K562 (cell line): ENCODE data around the gene UTP14C. TPM values are rescaled to one million over a fixed set of nuclear protein-coding genes. Genes with fewer than 3 reads are reported as not detected.

Source experiments
- ATAC-seq: fragments of 200-7000 bp; cut with Tn5 transposase; 3 replicates; pipeline ENCODE4 v1.9.1; 2020; ENCODE audit warnings: moderate library complexity
- BruUV-seq: library from RNA; stranded (reverse); fragments of 400-500 nt; replicated peaks from 2 replicates; lab custom pipeline; 2021; lab: Mats Ljungman, UMichigan
- CTCF ChIA-PET: fragments of 300-600 bp; formaldehyde crosslinking; extraction: SDS; loops from one replicate; lab custom pipeline; 2021; ENCODE audit warnings: low intra/inter-chr PET ratio; lab: Yijun Ruan, JAX
- POLR2A ChIA-PET: fragments of 300-600, 350-650 bp; sonication (Branson Sonifier 250); formaldehyde crosslinking; extraction: SDS; loops from one replicate; lab custom pipeline; 2021; ENCODE audit warnings: antibody characterized with exemption, inconsistent platforms; lab: Yijun Ruan, JAX
- DNase-seq, 4 experiments: peaks; one replicate each; pipeline versions ENCODE4 v3.0.0 to v3.0.0-alpha.2; 2011 to 2018; ENCODE audit warnings: low spot score in 3 of 4, mixed read lengths in 3 of 4; ENCODE audit errors: extremely low read depth in 1 of 4
- FAIRE-seq: peaks from 2 replicates; lab custom pipeline; 2011; peaks lifted over from hg19 to GRCh38; lab: Jason Lieb, UNC
- H2AFZ ChIP-seq: 2 replicates; pipeline ENCODE4 v1.6.0; 2011; ENCODE audit warnings: low read depth, low read length, control low read depth, inconsistent platforms
- H3K27ac ChIP-seq: fragments of 200-600 bp; 3 replicates; pipeline ENCODE4 v1.8.0; 2011; ENCODE audit warnings: low read depth, mild to moderate bottlenecking, control low read depth, inconsistent platforms, low read length, moderate library complexity, mixed read lengths; ENCODE audit errors: extremely low read depth
- H3K27me3 ChIP-seq, 2 experiments: fragments of 300-600 bp in 1 of 2; 2 replicates in 1 of 2; 3 replicates in 1 of 2; pipeline versions ENCODE4 v1.6.0 to v1.8.0; 2011; ENCODE audit warnings: inconsistent platforms in 2 of 2, low read length in 2 of 2, mild to moderate bottlenecking in 1 of 2, mixed read lengths in 1 of 2, moderate library complexity in 1 of 2; ENCODE audit not compliant: control insufficient read depth in 2 of 2, insufficient read depth in 2 of 2
- H3K36me3 ChIP-seq: fragments of 300-600 bp; 3 replicates; pipeline ENCODE4 v1.8.0; 2011; ENCODE audit warnings: mild to moderate bottlenecking, low read length, inconsistent platforms; ENCODE audit not compliant: control insufficient read depth, insufficient read depth
- H3K4me1 ChIP-seq, 2 experiments: fragments of 200-600 bp in 1 of 2; replicated peaks in 1 of 2; 2 replicates in 1 of 2; 3 replicates in 1 of 2; pipeline versions ENCODE4 v1.5.1 to v1.8.0; 2011; ENCODE audit warnings: inconsistent platforms in 2 of 2, low read length in 2 of 2, mild to moderate bottlenecking in 1 of 2, mixed read lengths in 1 of 2, moderate library complexity in 1 of 2; ENCODE audit not compliant: control insufficient read depth in 2 of 2, insufficient read depth in 2 of 2
- H3K4me2 ChIP-seq: 2 replicates; pipeline ENCODE4 v1.6.1; 2011; ENCODE audit warnings: low read length, control low read depth, inconsistent platforms, mixed read lengths; ENCODE audit not compliant: insufficient read depth
- H3K4me3 ChIP-seq: fragments of 200-600 bp; sonication (generic), shearing (Covaris generic); 2 replicates; pipeline ENCODE4 v1.5.1; 2016; ENCODE audit warnings: control low read depth, inconsistent platforms
- H3K79me2 ChIP-seq: fragments of 200-600 bp; 3 replicates; pipeline ENCODE4 v1.8.0; 2011; ENCODE audit warnings: low read length, inconsistent platforms; ENCODE audit not compliant: control insufficient read depth, insufficient read depth
- H3K9ac ChIP-seq, 2 experiments: 2 replicates each; pipeline versions ENCODE4 v1.6.0 to v1.6.1; 2011; ENCODE audit warnings: low read depth in 2 of 2, low read length in 2 of 2, control low read depth in 1 of 2, inconsistent platforms in 1 of 2, mild to moderate bottlenecking in 1 of 2, mixed read lengths in 1 of 2; ENCODE audit not compliant: insufficient read depth in 1 of 2
- H3K9me1 ChIP-seq: one replicate; pipeline ENCODE4 v1.6.0; 2011; ENCODE audit warnings: inconsistent platforms, mild to moderate bottlenecking, low read length, moderate library complexity; ENCODE audit not compliant: control insufficient read depth, insufficient read depth
- H3K9me3 ChIP-seq: replicated peaks from 2 replicates; pipeline ENCODE4 v1.5.1; 2011; ENCODE audit warnings: low read depth, low read length, inconsistent platforms; ENCODE audit not compliant: control insufficient read depth, insufficient read depth
- H4K20me1 ChIP-seq: replicated peaks from 2 replicates; pipeline ENCODE4 v1.6.1; 2011; ENCODE audit warnings: low read length, inconsistent platforms, mixed read lengths; ENCODE audit not compliant: control insufficient read depth, insufficient read depth
- ARID4B ChIP-seq: sonication (generic); formaldehyde crosslinking; IDR thresholded peaks from 2 replicates; pipeline ENCODE4 v1.8.0; 2022; ENCODE audit warnings: mild to moderate bottlenecking, missing genetic modification reagents
- E2F6 ChIP-seq, 2 experiments: IDR thresholded peaks; 2 replicates each; pipeline ENCODE4 v1.6.1; 2011; ENCODE audit warnings: borderline replicate concordance in 1 of 2, control low read depth in 1 of 2, low read depth in 1 of 2, low read length in 1 of 2, mild to moderate bottlenecking in 1 of 2, mixed read lengths in 1 of 2, moderate library complexity in 1 of 2; ENCODE audit not compliant: insufficient read depth in 1 of 2, insufficient read length in 1 of 2, poor library complexity in 1 of 2, severe bottlenecking in 1 of 2; ENCODE audit errors: extremely low read depth in 1 of 2
- HMBOX1 ChIP-seq: sonication (generic); IDR thresholded peaks from 2 replicates; pipeline ENCODE4 v1.6.1; 2016
- L3MBTL2 ChIP-seq: fragments of 450-650 bp; IDR thresholded peaks from 2 replicates; pipeline ENCODE4 v1.6.1; 2016; ENCODE audit warnings: mild to moderate bottlenecking, moderate library complexity
- MAX ChIP-seq: sonication (generic); formaldehyde crosslinking; IDR thresholded peaks from 2 replicates; pipeline ENCODE4 v1.9.0; 2022; ENCODE audit warnings: mild to moderate bottlenecking, missing genetic modification reagents
- RAD21 ChIP-seq, 2 experiments: fragments of 250-450 bp in 1 of 2; fragments of 450-650 bp in 1 of 2; sonication (Bioruptor Pico) in 1 of 2; formaldehyde crosslinking in 1 of 2; IDR thresholded peaks in 1 of 2; conservative IDR thresholded peaks in 1 of 2; 2 replicates each; pipeline versions ENCODE4 v1.4.0 to v1.8.0; 2020 to 2022; ENCODE audit warnings: mild to moderate bottlenecking in 2 of 2, moderate library complexity in 1 of 2
- UBTF ChIP-seq, 2 experiments: IDR thresholded peaks; 2 replicates each; pipeline ENCODE4 v1.6.1; 2012; ENCODE audit warnings: improper control_type of control experiment in 2 of 2, low read depth in 2 of 2, low read length in 2 of 2, borderline replicate concordance in 1 of 2
- ZBTB7A ChIP-seq: IDR thresholded peaks from 2 replicates; pipeline ENCODE4 v1.6.1; 2011; ENCODE audit warnings: low read depth, mild to moderate bottlenecking, low read length, moderate library complexity, borderline replicate concordance; ENCODE audit not compliant: control insufficient read depth
- WGBS: fragments of 100-300 bp; shearing (Covaris generic); methylation state at CpG from one replicate; pipeline ENCODE4 v1.1.6; 2016; ENCODE audit warnings: low coverage, mixed read lengths; ENCODE audit not compliant: insufficient coverage; ENCODE audit errors: missing lambda C conversion rate; 5-methylcytosine and 5-hydroxymethylcytosine counted together
- in situ Hi-C: fragments of 300-500 bp; cut with MboI; formaldehyde crosslinking; loops from 4 replicates; pipeline ENCODE4 v1.15.0; 2018; ENCODE audit warnings: inconsistent platforms, mixed read lengths
- intact Hi-C: fragments of 100-400 bp; cut with micrococcal nuclease; formaldehyde crosslinking; loops from 2 replicates; pipeline ENCODE4 v1.14.2; 2022
- polyA plus RNA-seq, 8 experiments: library from polyadenylated mRNA; depleted of rRNA in 4 of 8; stranded (reverse) in 5 of 8; unstranded in 3 of 8; fragments of >200 nt; fragmentation: Nextera tagmentation in 2 of 8; fragmentation: Illumina TruSeq in 1 of 8; extraction: Ambion mirVana in 2 of 8; extraction: Trizol in 1 of 8; gene quantifications; 2 replicates each; pipeline versions ENCODE4 v1.2.1 to v1.2.3, GENCODE V29; 2011 to 2014; ENCODE audit warnings: inconsistent platforms in 1 of 8, missing spikeins in 1 of 8
- total RNA-seq, 7 experiments: library from RNA; depleted of rRNA in 6 of 7; stranded (reverse); fragments of >200 nt in 6 of 7; fragmentation: Illumina TruSeq in 2 of 7; extraction: Trizol in 2 of 7; gene quantifications; 2 replicates each; pipeline versions ENCODE4 v1.2.1 to v1.2.3, GENCODE V29; 2011 to 2021; ENCODE audit warnings: low replicate concordance in 1 of 7

The UTP14C gene
- total and polyA plus RNA-seq, 9 of the 15 experiments (the other 6 are each of a cell fraction or from before 2014, with no cell fraction given): 3.4 to 10.3 (median 6.0) TPM

- in situ Hi-C loops (no loop called here), intact Hi-C loops (no loop called here)
- H3K4me2 ChIP-seq: peak within 1 kb of the TSS; percentile 86
- no peaks in the 10 kb centered on the region for H4K20me1 ChIP-seq
- BruUV-seq: no TSS peak
- POLR2A ChIA-PET: no interaction called here
- H3K9ac ChIP-seq: peak within 1 kb of the TSS; percentile 86 to 96
- ATAC-seq (peak; percentile 49), FAIRE-seq (peak; percentile 57), DNase-seq (peak; percentile 29 to 35 (median 30))
- 0 out of 2 replicates have a peak, but pooled peaks cover 1% of the 10 kb centered on the region for H3K9me3 ChIP-seq
- peaks cover 10% of the 10 kb centered on the region; the same call in 2 of the 3 replicates for H3K36me3 ChIP-seq
- H3K4me1 ChIP-seq: peaks cover 9 to 13% of the 10 kb centered on the region in 2 experiments; a peak in 4 of 5 replicates
- under 1% methylated on average over 28 of the region's 46 CpGs for WGBS
- H3K27ac ChIP-seq: peak within 1 kb of the TSS; percentile 87
- peaks cover 95% of the 10 kb centered on the region for H3K79me2 ChIP-seq
- no peaks in the 10 kb centered on the region for H3K9me1 ChIP-seq
- CTCF ChIA-PET: no interaction called here
- peak within 1 kb of the TSS; percentile 91 for H2AFZ ChIP-seq
- peak within 1 kb of the TSS; percentile 90 for H3K4me3 ChIP-seq
- no peaks in the 10 kb centered on the region for H3K27me3 ChIP-seq
- TF ChIP-seq ZBTB7A (0 out of 2 replicates have a peak, but pooled peaks have one; percentile 24), MAX (0 out of 2 replicates have a peak, but pooled peaks have one; percentile 27), L3MBTL2 (peak; percentile 59), RAD21 (CRISPR knock-in tag; conservative IDR thresholded peaks at IDR 0.05 in 1 of 2, IDR thresholded peaks at IDR 0.05 in 1 of 2) (0 out of 4 replicates have a peak, but pooled peaks have one; percentile 3 to 14), HMBOX1 (peak; percentile 3; the same call in 1 of the 2 replicates), ARID4B (0 out of 2 replicates have a peak, but pooled peaks have one; percentile 8), E2F6 (IDR thresholded peaks at IDR 0.05; ENCODE audit: borderline replicate concordance in 1 of 2, extremely low read depth in 1 of 2, insufficient read depth in 1 of 2, insufficient read length in 1 of 2, low read depth in 1 of 2, low read length in 1 of 2, poor library complexity in 1 of 2, severe bottlenecking in 1 of 2) (peak in 1 of 2 experiments; percentile 60), UBTF (IDR thresholded peaks at IDR 0.05; ENCODE audit: borderline replicate concordance in 1 of 2, low read depth in 2 of 2, low read length in 2 of 2) (0 out of 4 replicates have a peak, but pooled peaks of 1 of the 2 experiments have one; percentile 54)
Measured at GRCh38 chr13:52010890-52011631, 13.4 kb upstream of the UTP14C start, which contains the start of gene ATP7B. TSS of gene ATP7B (minus strand) at chr13:52011450. CDS start at chr13:52011337, 113 bp downstream.
